IPS-18a (cell line): ENCODE measurements around the gene SLC27A1.
A peak's percentile ranks its signal among the peaks of the same experiment; 100 is the strongest.
"Not testable (repeated sequence)": the region's sequence is repeated elsewhere in the genome, so short reads cannot be mapped to it uniquely, and the experiment has no call there.

Experiments used
- H3K27ac ChIP-seq: one replicate; pipeline ENCODE4 v1.5.1; 2013; ENCODE audit warnings: low read length
- H3K27me3 ChIP-seq: one replicate; pipeline ENCODE4 v1.6.1; 2013; ENCODE audit warnings: mild to moderate bottlenecking, low read length; ENCODE audit not compliant: control insufficient read depth, insufficient read depth
- H3K36me3 ChIP-seq: one replicate; pipeline ENCODE4 v1.6.1; 2013; ENCODE audit warnings: low read depth, low read length; ENCODE audit not compliant: control insufficient read depth
- H3K4me1 ChIP-seq: one replicate; pipeline ENCODE4 v1.6.1; 2013; ENCODE audit warnings: low read depth, low read length; ENCODE audit not compliant: control insufficient read depth
- H3K4me3 ChIP-seq: one replicate; pipeline ENCODE4 v1.5.1; 2013; ENCODE audit warnings: low read length
- H3K9ac ChIP-seq: one replicate; pipeline ENCODE4 v1.6.1; 2013; ENCODE audit warnings: mild to moderate bottlenecking, low read length, moderate library complexity
- H3K9me3 ChIP-seq: one replicate; pipeline ENCODE4 v1.6.1; 2013; ENCODE audit warnings: low read depth, low read length; ENCODE audit not compliant: control insufficient read depth

The SLC27A1 gene

DNA sequence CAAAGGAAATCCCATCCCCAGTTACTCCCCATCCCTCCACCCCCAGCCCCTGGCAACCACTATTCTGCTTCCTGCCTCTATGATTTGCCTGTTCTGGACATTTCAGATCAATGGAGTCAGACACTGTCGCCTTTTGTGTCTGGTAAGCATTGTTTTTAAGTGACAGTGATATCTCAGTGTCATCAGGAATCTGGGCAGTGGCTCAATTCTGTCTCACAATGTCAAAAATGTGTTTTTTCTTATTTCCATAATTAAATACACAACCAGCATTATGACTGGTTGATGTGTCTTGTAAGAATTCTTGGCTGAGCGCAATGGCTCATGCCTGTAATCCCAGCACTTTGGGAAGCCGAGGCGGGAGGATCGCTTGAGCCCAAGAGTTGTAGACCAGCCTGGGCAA lies 21.0 kb downstream of the SLC27A1 start:
- H3K9me3 ChIP-seq: no peaks in the 10 kb centered on the region
- H3K27me3 ChIP-seq: no peaks in the 10 kb centered on the region
- no peak overlapping the region for H3K27ac ChIP-seq
- H3K36me3 ChIP-seq: no peaks in the 10 kb centered on the region
- H3K9ac ChIP-seq: no peak overlapping the region
- peaks cover 9% of the 10 kb centered on the region for H3K4me1 ChIP-seq
- no peak overlapping the region for H3K4me3 ChIP-seq

GRCh38 chr19:17495639-17496296 lies 25.4 kb downstream of the SLC27A1 start:
- Histone ChIP-seq H3K4me3 (no peak overlapping the region), H3K27ac (no peak overlapping the region), H3K4me1 (no peaks in the 10 kb centered on the region), H3K27me3 (no peaks in the 10 kb centered on the region), H3K9me3 (no peaks in the 10 kb centered on the region), H3K36me3 (no peaks in the 10 kb centered on the region), H3K9ac (no peak overlapping the region)

- no peak overlapping the region for H3K9ac ChIP-seq
- no peak overlapping the region for H3K4me3 ChIP-seq
- no peak overlapping the region for H3K27ac ChIP-seq
- H3K4me1 ChIP-seq: no peaks in the 10 kb centered on the region
- H3K27me3 ChIP-seq: no peaks in the 10 kb centered on the region
- H3K36me3 ChIP-seq: no peaks in the 10 kb centered on the region
- no peaks in the 10 kb centered on the region for H3K9me3 ChIP-seq
These were observed 26.1 kb downstream of the SLC27A1 start for GRCh38 chr19:17496337-17496997.

- H3K4me3 ChIP-seq: no peak overlapping the region
- no peak overlapping the region for H3K9ac ChIP-seq
These were observed 26.9 kb downstream of the SLC27A1 start for GRCh38 chr19:17497149-17497798.

DNA sequence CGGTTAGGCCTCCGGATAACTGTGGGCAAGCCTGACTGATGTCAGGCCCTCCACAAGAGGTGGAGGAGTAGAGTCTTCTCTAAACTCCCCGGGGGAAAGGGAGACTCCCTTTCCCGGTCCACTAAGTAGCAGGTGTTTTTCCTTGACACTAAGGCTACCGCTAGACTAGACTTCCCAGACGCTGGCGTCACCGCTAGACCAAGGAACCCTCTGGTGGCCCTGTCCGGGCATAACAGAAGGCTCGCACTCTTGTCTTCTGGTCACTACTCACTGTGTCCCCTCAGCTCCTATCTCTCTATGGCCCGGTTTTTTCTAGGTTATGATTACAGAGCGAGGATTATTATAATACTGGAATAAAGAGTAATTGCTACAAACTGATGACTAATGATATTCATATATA lies 28.7 kb downstream of the SLC27A1 start:
- H3K9ac ChIP-seq, H3K9me3 ChIP-seq, H3K27ac ChIP-seq, H3K4me3 ChIP-seq, H3K4me1 ChIP-seq, H3K27me3 ChIP-seq, H3K36me3 ChIP-seq: not testable (repeated sequence)

More at GRCh38 chr19:17497149-17497798, 26.9 kb downstream of the SLC27A1 start:
- Histone ChIP-seq H3K27me3 (no peaks in the 10 kb centered on the region), H3K9me3 (no peaks in the 10 kb centered on the region), H3K4me1 (no peaks in the 10 kb centered on the region), H3K36me3 (no peaks in the 10 kb centered on the region), H3K27ac (no peak overlapping the region)

DNA sequence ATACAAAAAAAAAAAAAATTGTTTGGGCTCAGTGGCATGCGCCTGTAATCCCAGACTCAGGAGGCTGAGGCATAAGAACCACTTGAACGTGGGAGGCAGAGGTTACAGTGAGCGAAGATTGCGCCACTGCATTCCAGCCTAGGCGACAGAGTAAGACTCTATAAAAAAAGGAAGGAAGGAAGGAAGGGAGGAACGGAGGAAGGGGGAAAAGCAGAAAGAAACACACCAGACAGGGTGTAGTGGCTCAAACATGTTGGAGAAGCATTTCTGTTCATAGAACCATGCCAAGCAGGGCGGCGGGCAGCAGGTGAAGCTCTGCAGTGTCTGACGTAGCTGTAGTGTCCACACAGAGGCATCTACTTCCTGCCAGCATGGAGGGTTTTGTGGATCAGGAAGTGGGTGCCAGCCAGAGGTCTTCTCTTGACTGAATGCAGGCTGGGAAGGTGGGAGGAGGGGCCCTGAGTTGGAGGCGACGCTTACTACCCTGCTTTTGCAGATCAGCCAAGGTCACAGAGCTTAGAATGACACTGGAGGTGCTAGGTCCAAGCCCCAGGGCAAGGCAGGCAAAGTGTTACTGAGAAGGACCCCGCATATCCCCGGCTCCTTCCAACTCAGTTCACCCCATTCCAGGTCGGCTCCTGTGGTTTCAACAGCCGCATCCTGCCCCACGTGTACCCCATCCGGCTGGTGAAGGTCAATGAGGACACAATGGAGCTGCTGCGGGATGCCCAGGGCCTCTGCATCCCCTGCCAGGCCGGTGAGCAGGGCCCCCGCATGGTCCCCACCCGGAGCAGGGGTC lies 29.5 kb downstream of the SLC27A1 start:
- H3K27ac ChIP-seq: peak overlapping the region; percentile 39
- H3K4me3 ChIP-seq: no peak overlapping the region
- H3K9me3 ChIP-seq: no peaks in the 10 kb centered on the region
- H3K4me1 ChIP-seq: no peaks in the 10 kb centered on the region
- no peak overlapping the region for H3K9ac ChIP-seq
- no peaks in the 10 kb centered on the region for H3K27me3 ChIP-seq
- no peaks in the 10 kb centered on the region for H3K36me3 ChIP-seq

GRCh38 chr19:17500447-17501198 lies 30.3 kb downstream of the SLC27A1 start:
- H3K4me1 ChIP-seq: no peaks in the 10 kb centered on the region
- H3K4me3 ChIP-seq: no peak overlapping the region
- no peaks in the 10 kb centered on the region for H3K27me3 ChIP-seq
- no peak overlapping the region for H3K27ac ChIP-seq
- no peak overlapping the region for H3K9ac ChIP-seq
- no peaks in the 10 kb centered on the region for H3K36me3 ChIP-seq
- H3K9me3 ChIP-seq: no peaks in the 10 kb centered on the region

GRCh38 chr19:17503240-17503639 lies 32.9 kb downstream of the SLC27A1 start:
- Histone ChIP-seq H3K9me3 (no peaks in the 10 kb centered on the region), H3K27ac (no peak overlapping the region), H3K4me3 (no peak overlapping the region), H3K27me3 (no peaks in the 10 kb centered on the region), H3K4me1 (no peaks in the 10 kb centered on the region), H3K9ac (no peak overlapping the region), H3K36me3 (no peaks in the 10 kb centered on the region)

DNA sequence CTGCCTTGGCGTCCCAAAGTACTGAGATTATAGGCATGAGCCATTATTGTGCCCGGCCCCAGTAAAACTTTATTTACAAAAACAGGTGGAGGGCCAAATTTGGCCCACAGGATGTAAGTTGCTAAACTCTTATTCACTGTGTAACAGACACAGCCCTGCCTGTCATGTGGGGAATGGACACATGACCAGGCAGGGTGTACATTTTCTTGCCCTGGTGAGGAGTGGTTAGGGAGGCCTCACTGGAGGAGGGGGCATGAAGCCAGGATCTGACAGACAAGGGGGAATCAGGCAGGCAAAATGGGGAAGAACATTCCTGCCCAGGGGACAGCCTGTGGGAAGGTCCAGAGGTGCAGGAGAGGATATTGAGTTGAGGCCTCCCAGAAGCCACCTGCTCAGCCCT lies 33.7 kb downstream of the SLC27A1 start:
- Histone ChIP-seq H3K27ac (no peak overlapping the region), H3K9me3 (no peaks in the 10 kb centered on the region), H3K4me3 (no peak overlapping the region), H3K27me3 (no peaks in the 10 kb centered on the region), H3K4me1 (no peaks in the 10 kb centered on the region), H3K36me3 (no peaks in the 10 kb centered on the region), H3K9ac (no peak overlapping the region)

DNA sequence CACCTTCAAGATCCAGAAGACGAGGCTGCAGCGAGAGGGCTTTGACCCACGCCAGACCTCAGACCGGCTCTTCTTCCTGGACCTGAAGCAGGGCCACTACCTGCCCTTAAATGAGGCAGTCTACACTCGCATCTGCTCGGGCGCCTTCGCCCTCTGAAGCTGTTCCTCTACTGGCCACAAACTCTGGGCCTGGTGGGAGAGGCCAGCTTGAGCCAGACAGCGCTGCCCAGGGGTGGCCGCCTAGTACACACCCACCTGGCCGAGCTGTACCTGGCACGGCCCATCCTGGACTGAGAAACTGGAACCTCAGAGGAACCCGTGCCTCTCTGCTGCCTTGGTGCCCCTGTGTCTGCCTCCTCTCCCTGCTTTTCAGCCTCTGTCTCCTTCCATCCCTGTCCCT lies 34.1 kb downstream of the SLC27A1 start:
- H3K27me3 ChIP-seq: no peaks in the 10 kb centered on the region
- H3K9ac ChIP-seq: no peak overlapping the region
- no peaks in the 10 kb centered on the region for H3K9me3 ChIP-seq
- H3K4me1 ChIP-seq: no peaks in the 10 kb centered on the region
- H3K36me3 ChIP-seq: no peaks in the 10 kb centered on the region
- no peak overlapping the region for H3K4me3 ChIP-seq
- H3K27ac ChIP-seq: no peak overlapping the region

GRCh38 chr19:17505223-17505622 lies 34.9 kb downstream of the SLC27A1 start:
- H3K9ac ChIP-seq: no peak overlapping the region
- no peak overlapping the region for H3K27ac ChIP-seq
- no peak overlapping the region for H3K4me3 ChIP-seq
- H3K4me1 ChIP-seq: no peaks in the 10 kb centered on the region
- H3K9me3 ChIP-seq: no peaks in the 10 kb centered on the region
- H3K27me3 ChIP-seq: no peaks in the 10 kb centered on the region
- H3K36me3 ChIP-seq: no peaks in the 10 kb centered on the region
